Activated CD4-positive, CD25-positive, alpha-beta regulatory T cell (primary cell): Measurements from ENCODE around the gene JMJD4.

Experiments
- DNase-seq, 4 experiments: peaks; one replicate each; lab custom pipeline; 2025; lab: John Stamatoyannopoulos, UW

JMJD4 gene

DNA sequence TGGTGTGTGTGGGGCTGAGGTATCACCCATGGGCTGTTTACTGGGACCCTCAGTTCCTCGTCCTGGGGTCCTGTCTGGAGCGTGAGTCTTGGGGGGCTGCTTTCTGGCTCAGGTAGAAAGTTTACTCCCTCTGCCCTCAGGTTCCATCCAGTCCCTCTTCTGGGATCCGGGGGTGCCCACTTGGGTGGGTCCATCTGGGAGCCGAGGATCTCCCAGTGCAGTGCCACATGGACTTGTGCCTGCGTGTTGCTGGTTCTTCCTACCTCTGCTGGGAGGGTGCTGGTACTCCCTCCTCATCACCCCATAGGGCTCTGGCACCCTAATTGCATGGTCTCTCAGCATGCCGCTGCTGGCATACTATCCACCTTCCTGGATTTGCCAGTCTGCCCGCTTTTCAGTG lies 14.1 kb upstream of the JMJD4 start:
- no peak for DNase-seq

DNA sequence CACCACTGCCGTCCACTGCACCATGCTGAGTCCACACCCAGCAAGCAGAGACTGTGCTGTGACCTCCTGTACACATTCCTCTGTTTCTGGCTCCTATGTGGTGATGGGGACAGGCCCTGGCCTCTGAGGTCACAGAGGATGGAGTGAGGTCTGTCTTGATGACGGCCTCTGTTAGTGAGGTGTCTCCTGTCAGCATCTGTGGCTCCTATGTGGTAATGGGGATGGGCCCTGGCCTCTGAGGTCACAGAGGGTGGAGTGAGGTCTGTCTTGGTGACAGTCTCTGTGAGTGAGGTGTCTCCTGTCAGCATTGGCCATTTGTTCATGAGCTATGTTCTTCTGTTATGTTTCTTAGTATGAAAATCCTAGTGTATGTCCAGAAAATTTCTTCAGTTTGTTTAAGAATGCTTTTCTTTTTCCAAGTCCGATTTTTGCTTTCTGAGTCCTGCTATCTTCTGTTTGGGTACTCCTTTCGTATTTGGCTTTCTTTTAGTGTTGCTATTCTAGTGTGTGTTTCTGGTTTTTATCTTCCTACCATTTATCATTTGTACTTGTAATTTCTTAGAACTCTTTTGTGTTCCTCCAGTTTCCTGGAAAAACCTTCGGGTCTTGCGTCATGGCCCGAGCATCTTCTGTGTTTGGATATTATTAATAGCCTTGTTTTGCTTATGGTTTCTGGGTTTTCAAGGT lies 13.5 kb upstream of the JMJD4 start:
- no peak for DNase-seq

DNA sequence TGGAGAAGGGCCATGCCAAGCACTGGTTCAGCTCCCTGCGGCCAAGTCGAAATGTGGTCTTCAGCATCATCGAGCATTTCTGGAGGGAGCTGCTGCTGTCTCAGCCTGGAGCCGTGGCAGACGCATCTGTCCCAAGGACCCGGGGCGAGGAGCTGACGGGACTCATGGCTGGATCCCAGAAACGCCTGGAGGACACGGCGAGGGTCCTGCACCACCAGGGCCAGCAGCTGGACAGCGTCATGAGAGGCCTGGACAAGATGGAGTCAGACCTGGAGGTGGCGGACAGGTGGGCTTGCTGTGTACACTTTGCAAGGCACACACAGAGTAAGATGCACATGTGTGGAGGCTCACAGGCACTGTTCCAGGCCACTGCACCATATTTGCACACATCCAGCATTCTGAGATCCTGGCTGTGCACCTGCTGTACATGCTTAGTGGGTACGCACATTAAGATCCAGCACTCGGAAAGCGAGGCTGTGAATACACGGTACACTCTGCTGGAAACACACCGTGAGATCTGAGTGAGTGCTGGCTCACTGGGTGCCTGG lies 12.9 kb upstream of the JMJD4 start:
- DNase-seq, result no peak

DNA sequence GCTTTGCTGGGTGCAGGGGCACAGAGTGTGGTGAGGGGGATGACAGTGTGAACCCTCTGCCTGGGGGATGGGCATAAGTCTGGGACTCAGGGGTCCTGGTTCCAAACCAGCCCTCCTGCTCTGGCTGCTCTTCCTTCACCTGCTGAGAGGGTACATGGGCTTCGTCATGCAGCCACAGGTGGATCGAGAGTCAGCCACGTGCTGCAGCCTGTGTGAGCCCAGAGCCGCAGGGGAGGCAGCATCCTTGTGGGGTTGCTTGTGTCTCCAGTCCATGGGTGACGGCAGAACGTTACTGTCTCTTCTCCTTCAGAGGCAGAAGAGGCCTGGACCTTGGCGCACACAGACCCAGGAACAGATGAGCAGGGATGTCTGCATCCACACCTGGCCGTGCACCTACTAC lies 12.3 kb upstream of the JMJD4 start:
- DNase-seq, result no peak

DNA sequence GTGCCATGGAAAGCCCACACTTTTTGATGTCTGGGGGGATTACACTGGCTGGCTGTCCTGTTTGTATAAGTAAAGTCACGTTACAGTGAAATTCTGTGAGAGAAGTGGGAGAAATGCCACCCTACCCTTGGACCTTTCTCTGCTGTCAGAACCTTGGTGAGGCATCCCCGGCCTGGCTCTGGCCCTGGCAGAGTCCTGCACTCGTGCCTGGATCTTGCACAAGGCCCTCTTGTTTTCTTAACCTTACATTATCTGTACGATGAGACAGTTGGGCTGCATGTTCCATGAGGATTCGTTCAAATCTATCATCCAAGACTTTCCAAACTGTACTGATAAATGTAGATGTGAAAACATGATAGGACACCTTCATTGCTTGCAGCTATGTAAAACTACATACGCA lies 11.6 kb upstream of the JMJD4 start:
- no peak for DNase-seq

DNA sequence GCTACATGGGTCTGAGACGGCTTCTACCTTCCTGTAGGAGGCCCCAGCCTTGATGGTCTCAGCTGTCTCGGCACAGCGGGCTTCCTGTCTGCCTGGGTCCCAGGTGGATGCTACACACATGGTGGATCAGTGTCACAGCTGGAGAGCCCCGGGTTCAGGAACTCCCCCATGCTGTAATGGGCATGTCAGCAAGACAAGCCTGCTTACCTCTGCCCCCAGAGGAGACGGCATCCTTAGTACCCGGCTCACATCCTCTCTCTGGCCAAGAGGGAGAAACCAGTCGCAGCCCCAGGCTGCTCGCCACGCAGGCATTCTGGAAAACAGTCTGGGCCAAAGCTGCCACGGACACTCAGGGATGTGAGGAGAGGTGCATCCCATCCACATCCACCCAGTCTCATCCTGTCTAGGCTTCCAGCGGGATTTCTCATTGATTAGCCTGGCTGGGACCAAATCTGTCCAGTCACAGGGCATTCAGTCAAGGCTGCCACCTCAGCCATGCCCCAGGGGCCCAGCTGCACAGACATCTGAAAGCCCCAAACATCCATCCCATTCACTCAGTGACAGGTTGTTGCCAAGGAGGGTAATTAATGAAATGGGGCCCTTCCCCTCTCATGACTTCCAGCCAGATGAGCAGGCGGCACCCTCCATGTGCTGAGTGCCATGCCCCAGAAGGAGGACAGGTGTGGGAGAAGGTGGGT lies 10.6 kb upstream of the JMJD4 start:
- no peak for DNase-seq

DNA sequence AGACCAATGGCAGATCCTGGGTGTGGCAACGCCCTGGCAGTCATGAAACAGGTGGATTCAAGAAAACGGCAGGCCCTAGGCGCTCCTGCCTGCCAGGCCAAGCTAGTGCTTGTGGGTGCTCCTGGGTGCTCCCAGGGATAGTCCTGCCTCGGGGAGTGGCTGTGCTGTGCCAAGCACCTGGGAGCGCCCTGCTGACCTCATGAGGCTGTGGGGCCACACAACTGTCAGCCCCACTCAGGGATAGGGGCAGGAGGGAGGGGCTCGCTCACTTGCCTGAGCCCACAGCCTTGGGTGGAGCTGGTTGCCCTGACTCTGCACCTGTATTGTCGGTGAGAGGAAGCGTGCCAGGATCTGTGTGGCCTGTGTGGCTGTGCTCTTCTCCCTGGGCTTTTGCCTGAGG lies 9.6 kb upstream of the JMJD4 start:
- no peak for DNase-seq

DNA sequence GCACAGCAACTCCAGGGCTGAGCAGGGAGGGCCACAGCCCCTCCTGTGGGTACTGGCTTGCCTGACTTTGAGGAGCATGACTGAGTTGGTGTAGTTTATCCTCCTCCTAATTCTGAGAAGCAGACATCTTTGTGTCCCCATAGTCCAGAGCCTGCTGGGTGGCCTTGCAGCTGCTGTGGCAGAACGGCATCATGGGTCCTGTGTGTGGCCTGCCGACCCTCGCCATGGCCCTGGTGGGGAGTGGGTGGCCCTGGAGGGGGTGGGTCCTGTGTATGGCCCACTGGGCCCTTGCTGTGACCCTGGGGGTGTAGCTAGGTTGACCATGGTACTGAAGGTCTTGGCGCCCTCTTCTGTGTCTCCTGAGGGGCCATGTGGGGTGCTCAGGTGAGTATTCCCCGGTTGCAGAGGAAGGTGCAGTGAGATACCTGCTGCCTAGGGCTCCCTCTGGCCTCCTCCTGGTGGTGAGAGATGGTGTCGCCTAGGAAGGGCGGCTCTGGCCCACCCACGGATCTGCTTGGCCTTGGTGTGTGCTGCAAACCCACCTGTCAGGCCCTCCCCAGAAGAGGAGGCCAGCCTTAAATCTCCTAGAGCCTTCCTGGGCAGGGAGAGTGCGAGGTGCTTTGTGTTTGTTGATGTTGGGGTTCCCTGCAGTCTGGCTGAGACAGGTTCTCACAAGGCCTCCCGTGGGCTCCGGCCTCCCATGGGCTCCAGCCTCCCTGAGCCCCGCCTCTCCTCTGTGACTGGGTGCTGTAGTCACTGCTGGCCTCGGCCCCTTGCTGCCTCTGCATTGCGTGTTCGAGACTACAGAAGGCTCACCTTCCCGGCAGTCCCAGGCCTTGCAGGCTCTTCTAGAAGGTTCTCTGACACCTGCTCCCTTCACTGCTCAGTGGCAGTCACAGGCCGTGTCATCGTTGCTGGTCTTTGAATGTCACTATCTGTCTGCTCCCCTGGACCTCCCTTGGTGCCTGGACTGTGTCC lies 7.9 kb upstream of the JMJD4 start:
- DNase-seq, result no peak

DNA sequence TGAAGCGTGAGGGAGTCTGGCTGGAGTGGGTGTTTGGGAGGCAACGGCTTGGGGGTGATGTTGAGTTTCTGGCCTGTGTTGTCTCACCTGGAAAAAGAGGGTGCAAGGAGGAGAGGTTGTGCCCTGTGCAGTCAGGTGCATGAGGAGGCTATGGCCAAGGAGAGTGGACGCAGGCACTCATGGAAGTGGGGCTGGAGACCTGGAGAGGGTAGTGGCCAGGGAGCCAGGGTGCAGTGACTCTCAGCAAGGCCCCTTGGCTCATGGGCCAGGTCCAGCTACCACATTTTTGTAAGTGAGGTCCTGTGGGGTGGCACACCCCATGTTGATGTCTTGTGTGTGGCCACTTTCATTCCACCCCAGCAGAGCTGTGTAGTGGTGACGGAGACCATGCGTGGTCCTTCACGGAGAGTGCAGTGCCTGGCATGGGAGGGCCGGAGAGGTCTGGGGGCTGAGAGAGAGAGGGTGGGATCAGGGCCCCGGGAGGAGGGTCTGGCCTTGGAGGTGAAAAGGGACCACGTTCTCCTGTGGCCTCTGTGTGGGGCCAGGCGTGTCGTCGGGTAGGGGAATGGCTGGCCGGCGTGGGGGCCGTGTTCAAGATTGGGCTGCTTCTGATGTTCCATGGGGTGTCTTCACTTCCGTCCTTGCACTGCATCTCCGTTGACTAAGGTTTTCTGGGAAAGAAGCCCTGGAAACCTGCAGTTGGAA lies 6.2 kb upstream of the JMJD4 start:
- DNase-seq, result no peak

DNA sequence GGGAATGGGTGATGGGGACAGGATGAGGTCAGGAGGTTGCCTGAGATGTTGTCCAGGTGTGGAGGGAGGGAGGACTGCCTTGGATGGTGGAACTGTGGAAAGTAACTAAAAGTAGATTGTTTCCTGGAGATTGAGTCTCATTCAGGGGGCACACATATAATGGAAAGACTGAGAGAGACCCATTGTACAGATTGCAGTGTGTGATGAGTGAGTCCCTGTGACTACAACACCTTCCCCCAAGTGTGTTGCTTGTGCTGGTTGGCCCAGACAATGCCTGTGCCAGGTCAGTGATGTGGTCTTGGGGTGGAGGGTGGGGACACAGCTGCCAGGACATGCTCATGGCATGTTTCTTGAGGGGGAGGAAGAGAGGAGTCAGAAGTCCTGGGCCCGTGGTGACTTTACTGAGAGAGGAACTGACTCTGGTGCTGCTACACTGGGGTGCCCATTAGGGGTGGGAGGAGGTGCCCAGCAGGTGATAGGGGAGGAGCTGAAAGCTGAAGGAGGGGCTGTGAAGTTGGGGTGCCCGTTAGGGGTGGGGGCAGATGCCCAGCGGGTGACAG lies 5.4 kb upstream of the JMJD4 start:
- DNase-seq, result no peak

DNA sequence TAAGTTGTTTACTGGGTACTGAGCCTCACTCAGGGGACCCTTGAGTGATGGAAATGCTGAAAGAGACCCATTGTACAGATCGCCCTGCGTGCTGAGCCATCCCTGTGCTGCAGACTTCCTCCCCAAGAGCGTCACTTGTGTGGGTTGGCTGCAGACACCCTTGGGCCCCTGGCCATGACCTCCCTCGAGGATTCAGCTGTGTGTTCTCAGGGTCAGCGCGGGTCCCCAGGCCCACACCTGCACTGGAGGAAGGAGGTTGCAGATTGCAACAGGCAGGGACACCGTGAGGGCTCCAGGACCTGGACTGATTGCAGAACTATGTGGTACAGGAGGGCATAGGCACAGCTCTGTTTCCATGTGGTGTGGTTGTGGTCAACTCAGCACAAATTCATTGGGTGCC lies 4.5 kb upstream of the JMJD4 start:
- DNase-seq, result no peak

DNA sequence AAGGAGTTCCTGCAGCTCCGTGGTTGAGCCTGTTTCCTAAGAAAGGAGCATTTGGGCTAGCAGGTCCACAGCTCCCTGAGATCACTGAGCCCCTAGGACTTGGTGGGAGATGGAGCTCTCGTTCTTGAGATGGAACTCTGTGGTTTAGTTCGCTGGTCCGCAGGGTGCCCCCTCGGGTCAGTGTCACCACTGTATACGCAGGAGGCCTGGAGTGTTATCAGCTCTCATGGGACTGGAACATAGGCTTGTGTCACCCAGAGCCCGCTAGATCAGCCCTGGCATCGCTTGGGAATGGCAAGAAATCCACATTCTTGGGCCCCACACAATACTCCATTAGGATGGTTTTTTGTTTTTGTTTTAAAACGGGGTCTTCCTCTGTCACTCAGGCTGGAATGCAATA lies 3.7 kb upstream of the JMJD4 start:
- DNase-seq, result no peak

DNA sequence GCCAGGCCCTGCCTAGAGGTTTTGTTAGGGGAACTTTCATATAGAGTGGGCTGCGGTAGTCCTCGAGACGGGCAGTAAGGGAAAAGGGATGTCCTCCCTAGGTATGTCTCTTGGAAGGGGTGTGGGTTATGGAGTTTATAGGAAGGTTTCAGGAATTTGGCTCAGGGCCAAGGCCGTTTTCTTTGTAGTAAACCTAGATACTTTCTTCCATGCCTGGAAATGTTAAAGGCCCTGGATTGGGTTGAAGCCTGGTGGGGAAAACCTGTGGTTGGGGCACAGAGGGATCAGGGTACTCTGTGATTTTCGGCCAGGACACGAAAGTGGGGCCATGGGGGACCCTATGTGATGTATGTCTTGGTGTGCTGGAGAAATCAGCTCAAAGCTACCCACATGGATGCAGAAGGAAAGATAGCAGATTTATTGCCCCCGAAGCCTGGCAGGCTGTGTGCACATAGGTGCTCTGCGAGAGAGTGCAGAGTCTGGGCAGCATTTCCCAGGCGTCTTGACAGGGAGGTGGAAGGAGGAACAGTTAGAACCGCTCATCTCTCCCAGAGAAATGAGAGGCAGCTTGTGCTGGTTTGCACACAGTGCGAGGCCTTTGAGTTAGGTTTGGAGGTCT lies 1.8 kb upstream of the JMJD4 start:
- no peak for DNase-seq

DNA sequence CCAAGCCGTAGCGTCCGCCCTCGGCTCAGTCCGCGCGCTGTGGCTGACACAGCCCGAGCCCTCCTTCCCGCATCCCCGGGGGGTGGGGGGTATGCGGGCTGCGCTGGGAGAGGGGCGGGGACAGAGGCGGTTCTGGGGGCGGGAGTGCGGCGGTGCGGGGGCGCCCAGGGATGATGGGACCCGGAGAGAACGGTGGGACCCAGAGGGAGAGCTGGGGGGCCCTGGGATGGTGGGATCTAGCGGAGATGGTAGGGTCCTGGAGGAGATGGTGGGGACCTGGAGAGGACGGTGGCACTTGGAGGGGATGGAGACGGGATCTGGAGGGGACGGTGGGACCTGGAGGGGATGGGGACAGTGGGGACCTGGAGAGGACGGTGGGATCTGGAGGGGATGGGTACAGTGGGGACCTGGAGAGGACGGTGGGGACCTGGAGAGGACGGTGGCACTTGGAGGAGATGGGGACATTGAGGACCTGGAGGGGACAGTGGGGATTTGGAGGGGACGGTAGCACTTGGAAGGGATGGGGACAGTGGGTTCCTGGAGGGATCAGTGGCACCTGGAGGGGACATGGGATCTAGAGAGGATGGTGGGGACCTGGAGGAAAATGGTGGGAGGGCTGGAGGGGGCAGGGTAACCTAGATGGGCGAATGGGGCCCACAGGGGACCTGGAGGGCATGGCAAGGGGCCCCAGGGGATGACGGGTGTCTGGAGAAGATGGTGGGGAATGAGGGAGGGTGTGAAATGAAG lies 610 bp upstream of the JMJD4 start:
- no peak for DNase-seq

DNA sequence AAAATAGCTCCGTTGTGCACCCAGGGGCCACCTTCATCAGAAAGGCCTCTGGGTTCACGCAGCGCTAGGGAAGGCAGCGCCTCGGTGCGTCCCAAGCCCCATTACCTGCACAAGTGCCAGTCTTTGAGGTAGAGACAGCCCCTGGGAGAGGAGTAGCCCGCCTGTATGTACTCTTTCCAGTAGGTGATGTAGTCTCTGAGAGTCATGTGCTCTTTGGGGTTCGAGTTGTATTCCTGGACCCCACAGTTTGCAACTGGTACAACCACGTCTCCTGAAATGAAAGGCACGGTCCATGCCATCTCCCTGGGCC lies 601 bp downstream of the JMJD4 start:
- DNase-seq, result no peak

DNA sequence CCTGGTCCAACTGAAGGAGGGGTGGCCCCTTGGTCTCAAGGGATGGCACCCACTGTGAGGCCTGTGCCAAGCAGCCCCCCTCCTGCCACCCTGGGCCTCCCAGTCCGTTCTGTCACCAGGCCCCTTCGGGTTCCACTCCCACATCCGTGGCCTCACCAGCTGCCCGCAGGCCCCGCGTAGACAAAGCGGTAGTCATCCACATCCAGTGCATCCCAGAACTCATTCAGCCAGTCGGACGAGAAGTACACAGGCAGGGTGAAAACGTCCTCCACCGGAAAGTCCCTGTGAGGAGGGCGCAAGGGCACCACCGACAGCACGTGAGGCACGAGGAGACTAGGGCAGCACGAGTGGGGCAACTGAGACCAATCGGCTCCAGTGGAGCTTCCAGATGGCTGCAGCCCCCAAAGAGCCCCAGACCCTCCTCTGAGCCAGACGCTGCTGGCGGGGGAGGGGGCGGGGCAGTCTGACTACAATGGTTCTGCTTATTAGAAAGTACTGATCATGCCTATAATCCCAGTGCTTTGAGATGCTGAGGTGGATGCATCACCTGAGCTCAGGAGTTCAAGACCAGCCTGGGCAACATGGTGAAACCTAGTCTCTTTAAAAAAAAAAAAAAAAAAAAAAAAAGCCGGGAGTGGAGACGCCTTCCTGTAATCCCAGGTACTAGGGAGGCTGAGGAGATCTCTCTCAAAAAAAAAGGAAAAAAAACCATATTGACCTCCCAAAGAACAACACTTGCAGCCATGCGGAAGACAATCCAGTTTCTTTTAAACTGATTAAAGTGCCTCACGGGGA lies 1.2 kb downstream of the JMJD4 start:
- no peak for DNase-seq

DNA sequence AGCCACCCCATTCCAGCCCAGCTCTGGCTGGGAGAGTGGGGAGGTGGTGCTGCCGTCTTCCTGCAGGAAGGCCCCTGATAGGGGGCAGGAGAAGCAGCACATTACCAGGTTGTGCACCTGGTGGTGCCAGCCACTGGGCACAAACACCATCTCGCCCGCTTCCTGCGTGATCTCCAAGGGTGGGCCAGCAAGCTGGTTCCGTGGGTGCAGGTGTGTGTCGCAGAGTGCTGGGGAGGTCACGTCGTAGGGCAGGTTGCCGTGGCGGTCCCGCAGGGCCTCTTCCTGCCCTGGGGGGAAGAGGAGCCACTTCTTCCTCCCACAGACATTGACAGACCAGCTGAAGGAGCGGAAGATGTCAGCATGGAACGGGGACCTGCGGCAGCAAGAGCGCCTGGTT lies 1.8 kb downstream of the JMJD4 start:
- DNase-seq, result no peak

DNA sequence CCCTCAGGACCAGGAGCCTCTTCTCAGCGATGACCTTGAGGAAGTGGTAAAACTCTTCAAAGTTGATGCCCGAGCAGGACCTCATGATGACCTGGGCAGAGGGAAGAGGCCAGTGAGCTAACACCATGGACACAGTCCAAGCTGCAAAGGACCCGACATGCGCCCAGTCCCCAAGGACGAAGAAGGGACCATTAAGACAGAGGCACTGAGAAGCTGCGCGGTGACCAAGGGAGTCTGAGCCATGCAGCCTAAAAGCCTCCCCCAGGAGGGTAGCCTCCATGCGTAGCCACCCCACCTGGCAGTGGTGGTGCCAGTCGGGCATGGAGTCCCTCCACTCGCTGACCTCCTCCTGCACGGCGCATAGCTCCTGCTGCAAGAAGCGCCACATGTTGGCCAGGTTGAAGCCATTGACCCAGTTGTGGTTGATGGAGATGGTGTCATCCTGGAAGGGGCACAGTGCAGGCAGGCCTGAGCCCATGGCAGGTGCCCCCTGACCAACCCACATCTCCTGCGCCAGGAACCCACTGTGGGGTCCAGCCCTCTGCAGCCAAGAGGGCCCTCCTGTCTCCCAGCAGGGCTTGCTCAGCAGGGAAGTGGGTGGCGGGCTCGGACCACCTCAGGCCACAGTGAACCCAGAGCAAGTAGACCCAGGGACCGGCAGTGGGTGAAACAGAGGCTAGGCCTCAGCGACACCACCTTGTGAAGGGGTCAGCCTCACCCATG lies 2.4 kb downstream of the JMJD4 start:
- no peak for DNase-seq
